Measurements from ENCODE around the gene GIGYF2. TPM values are rescaled to one million over a fixed set of nuclear protein-coding genes. Genes with fewer than 3 reads are reported as not detected.

Gene GIGYF2
- total RNA-seq, 2 experiments from 2014 or later = 52.5 to 55.5 TPM

DNA sequence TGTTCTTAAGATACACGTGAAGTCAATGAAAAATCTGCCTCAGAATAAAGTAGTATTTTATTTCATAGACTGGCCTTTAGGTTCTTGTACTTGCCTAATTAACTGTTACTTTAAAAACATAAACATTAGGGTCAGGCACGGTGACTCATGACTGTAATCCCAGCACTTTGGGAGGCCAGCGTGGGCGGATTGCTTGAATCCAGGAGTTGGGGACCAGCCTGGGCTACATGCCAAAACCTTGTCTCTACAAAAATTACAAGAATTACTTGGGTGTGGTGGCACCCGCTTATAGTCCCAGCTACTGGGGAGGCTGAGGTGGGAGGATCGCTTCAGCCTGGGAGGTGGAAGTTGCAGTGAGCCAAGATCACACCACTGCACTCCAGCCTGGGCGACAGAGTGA, 157.0 kb downstream of the GIGYF2 start:
- no peak for TF ChIP-seq CTCF (IDR thresholded peaks at IDR 0.05)
- Histone ChIP-seq H3K9me3 (ENCODE audit: control insufficient read depth in 1 of 2, insufficient read depth in 1 of 2, low read length in 2 of 2) (no peaks in the 10 kb centered on the region), H3K27me3 (ENCODE audit: control insufficient read depth in 1 of 2, insufficient read depth in 2 of 2, low read length in 2 of 2) (no peaks in the 10 kb centered on the region), H3K4me3 (ENCODE audit: low read length) (no peak overlapping the region), H3K27ac (ENCODE audit: low read depth in 1 of 2, low read length in 2 of 2) (no peak overlapping the region), H3K36me3 (ENCODE audit: insufficient read depth, low read length) (peaks cover 78% of the 10 kb centered on the region), H3K4me1 (ENCODE audit: insufficient read depth, low read length) (no peaks in the 10 kb centered on the region)
- intact Hi-C loops (cut with DNase I, micrococcal nuclease) = loop anchor here (5.0 to 10.0 kb wide), 3 partner anchors 201 to 858 kb away; partner anchors contain the start of gene UGT1A5 (in 1 of the 2)
- no peaks in the 10 kb centered on the region for H3K4me1 Mint-ChIP-seq (ENCODE audit: low read depth)
- no peaks in the 10 kb centered on the region for H3K9me3 Mint-ChIP-seq
- H3K27ac Mint-ChIP-seq = peak overlapping the region; percentile 25
- no peak overlapping the region for H3K4me3 Mint-ChIP-seq
- ATAC-seq (ENCODE audit: poor library complexity) = no peak
- POLR2A ChIA-PET = interaction anchor here (1.2 kb wide), 1 partner anchor 397 kb away, joined by 3 read pairs; the partner anchor contains the start of gene ATG16L1
- CTCF ChIA-PET = interaction anchor here (0.7 to 1.8 kb wide), 2 partner anchors 414 to 589 kb away, joined by 3 to 5 read pairs; no protein-coding TSS in a partner anchor
- peaks cover 90% of the 10 kb centered on the region for H3K36me3 Mint-ChIP-seq (ENCODE audit: low read depth)
- DNase-seq = no peak
- no peaks in the 10 kb centered on the region for H3K27me3 Mint-ChIP-seq

GRCh38 chr2:232857158-232857563, 160.0 kb downstream of the GIGYF2 start:
- POLR2A ChIA-PET = no interaction called here
- H3K36me3 ChIP-seq (ENCODE audit: insufficient read depth, low read length) = peaks cover 51% of the 10 kb centered on the region
- no peak overlapping the region for H3K27ac ChIP-seq (ENCODE audit: low read depth in 1 of 2, low read length in 2 of 2)
- no peaks in the 10 kb centered on the region for H3K9me3 ChIP-seq (ENCODE audit: control insufficient read depth in 1 of 2, insufficient read depth in 1 of 2, low read length in 2 of 2)
- Mint-ChIP-seq H3K36me3 (ENCODE audit: low read depth) (peaks cover 82% of the 10 kb centered on the region), H3K27me3 (no peaks in the 10 kb centered on the region), H3K27ac (no peak overlapping the region), H3K9me3 (no peaks in the 10 kb centered on the region), H3K4me3 (no peak overlapping the region), H3K4me1 (ENCODE audit: low read depth) (no peaks in the 10 kb centered on the region)
- H3K4me3 ChIP-seq (ENCODE audit: low read length) = no peak overlapping the region
- no peak for DNase-seq
- no peaks in the 10 kb centered on the region for H3K27me3 ChIP-seq (ENCODE audit: control insufficient read depth in 1 of 2, insufficient read depth in 2 of 2, low read length in 2 of 2)
- no peak for ATAC-seq (ENCODE audit: poor library complexity)
- TF ChIP-seq CTCF (IDR thresholded peaks at IDR 0.05) = no peak
- intact Hi-C loops (cut with DNase I, micrococcal nuclease) = loop anchor here in 1 of 2 experiments (10.0 kb wide), 1 partner anchor 198 kb away; no protein-coding TSS in a partner anchor
- no peaks in the 10 kb centered on the region for H3K4me1 ChIP-seq (ENCODE audit: insufficient read depth, low read length)
- CTCF ChIA-PET = no interaction called here

- H3K4me1 Mint-ChIP-seq (ENCODE audit: low read depth) = no peaks in the 10 kb centered on the region
- ChIA-PET POLR2A (no interaction called here), CTCF (no interaction called here)
- no peak overlapping the region for H3K27ac ChIP-seq (ENCODE audit: low read depth in 1 of 2, low read length in 2 of 2)
- no peaks in the 10 kb centered on the region for H3K27me3 ChIP-seq (ENCODE audit: control insufficient read depth in 1 of 2, insufficient read depth in 2 of 2, low read length in 2 of 2)
- H3K9me3 ChIP-seq (ENCODE audit: control insufficient read depth in 1 of 2, insufficient read depth in 1 of 2, low read length in 2 of 2) = no peaks in the 10 kb centered on the region
- H3K4me1 ChIP-seq (ENCODE audit: insufficient read depth, low read length) = no peaks in the 10 kb centered on the region
- no peak for TF ChIP-seq CTCF (IDR thresholded peaks at IDR 0.05)
- no peaks in the 10 kb centered on the region for H3K9me3 Mint-ChIP-seq
- H3K4me3 Mint-ChIP-seq = no peak overlapping the region
- intact Hi-C loops (cut with DNase I, micrococcal nuclease) = loop anchor here in 1 of 2 experiments (10.0 kb wide), 1 partner anchor 195 kb away; no protein-coding TSS in a partner anchor
- no peak for ATAC-seq (ENCODE audit: poor library complexity)
- H3K27me3 Mint-ChIP-seq = no peaks in the 10 kb centered on the region
- peaks cover 68% of the 10 kb centered on the region for H3K36me3 Mint-ChIP-seq (ENCODE audit: low read depth)
- no peak overlapping the region for H3K4me3 ChIP-seq (ENCODE audit: low read length)
- DNase-seq = no peak
- H3K36me3 ChIP-seq (ENCODE audit: insufficient read depth, low read length) = peaks cover 38% of the 10 kb centered on the region
- H3K27ac Mint-ChIP-seq = no peak overlapping the region
These were observed 162.3 kb downstream of the GIGYF2 start for GRCh38 chr2:232859385-232859916.

Measured in CD4-positive, alpha-beta T cell (primary cell).